Neural cell (in vitro differentiated cells): ENCODE data around the gene ADAM10. TPM values are rescaled to one million over a fixed set of nuclear protein-coding genes. Genes with fewer than 3 reads are reported as not detected.

Experiments
- H2AFZ ChIP-seq: fragments of 200-600, 300-800 bp; sonication (generic), shearing (Covaris generic); 2 replicates; pipeline ENCODE4 v1.6.0; 2014; ENCODE audit warnings: low read depth, mild to moderate bottlenecking, antibody characterized with exemption, low read length, moderate library complexity
- H3F3A ChIP-seq: fragments of 200-600 bp; shearing (Covaris generic); 2 replicates; pipeline ENCODE4 v1.6.1; 2016; ENCODE audit warnings: mild to moderate bottlenecking, moderate library complexity, mixed read lengths, antibody characterized with exemption, low read length; ENCODE audit not compliant: insufficient read depth, poor library complexity, severe bottlenecking
- H3K27ac ChIP-seq: fragments of 200-600, 300-800 bp; sonication (generic), shearing (Covaris generic); 2 replicates; pipeline ENCODE4 v1.5.1; 2014; ENCODE audit warnings: mild to moderate bottlenecking, low read length, moderate library complexity
- H3K27me3 ChIP-seq: fragments of 300-800, 200-600 bp; sonication (generic), shearing (Covaris generic); 2 replicates; pipeline ENCODE4 v1.6.0; 2014; ENCODE audit warnings: mild to moderate bottlenecking, low read depth, low read length, moderate library complexity; ENCODE audit not compliant: insufficient read depth
- H3K36me3 ChIP-seq: fragments of 300-800, 200-600 bp; sonication (generic), shearing (Covaris generic); 2 replicates; pipeline ENCODE4 v1.5.1; 2014; ENCODE audit warnings: mild to moderate bottlenecking, antibody characterized with exemption, low read length, moderate library complexity; ENCODE audit not compliant: insufficient read depth
- H3K4me2 ChIP-seq: fragments of 300-800, 200-600 bp; sonication (generic), shearing (Covaris generic); 2 replicates; pipeline ENCODE4 v1.6.0; 2014; ENCODE audit warnings: mild to moderate bottlenecking, low read length
- H3K4me3 ChIP-seq: fragments of 300-800, 200-600 bp; sonication (generic), shearing (Covaris generic); 2 replicates; pipeline ENCODE4 v1.5.1; 2014; ENCODE audit warnings: mild to moderate bottlenecking, low read length, moderate library complexity
- H3K79me2 ChIP-seq: fragments of 200-600 bp; shearing (Covaris generic); replicated peaks from 2 replicates; pipeline ENCODE4 v1.6.0; 2014; ENCODE audit warnings: mild to moderate bottlenecking, low read length, moderate library complexity; ENCODE audit not compliant: insufficient read depth
- H3K9ac ChIP-seq: fragments of 300-800, 200-600 bp; sonication (generic), shearing (Covaris generic); 2 replicates; pipeline ENCODE4 v1.6.1; 2016; ENCODE audit warnings: mild to moderate bottlenecking, low read length, mixed read lengths
- H3K9me2 ChIP-seq: fragments of 200-600 bp; shearing (Covaris generic); 2 replicates; pipeline ENCODE4 v1.6.1; 2016; ENCODE audit warnings: mild to moderate bottlenecking, low read length, mixed read lengths; ENCODE audit not compliant: insufficient read depth
- H3K9me3 ChIP-seq: fragments of 200-600, 300-800 bp; sonication (generic), shearing (Covaris generic); 2 replicates; pipeline ENCODE4 v1.6.1; 2016; ENCODE audit warnings: mild to moderate bottlenecking, mixed run types, low read length, moderate library complexity, mixed read lengths
- H4K20me1 ChIP-seq: fragments of 200-600 bp; shearing (Covaris generic); 2 replicates; pipeline ENCODE4 v1.6.1; 2016; ENCODE audit warnings: mild to moderate bottlenecking, mixed run types; ENCODE audit not compliant: insufficient read depth
- EP300 ChIP-seq: fragments of 450-650 bp; conservative IDR thresholded peaks from 2 replicates; pipeline ENCODE4 v1.6.1; 2014; ENCODE audit warnings: antibody characterized with exemption, mild to moderate bottlenecking, moderate library complexity; ENCODE audit not compliant: poor library complexity, severe bottlenecking
- EZH2 ChIP-seq: fragments of 200-600, 300-800 bp; shearing (Covaris generic), sonication (generic); IDR thresholded peaks from 2 replicates; pipeline ENCODE4 v1.6.1; 2014; ENCODE audit warnings: antibody characterized with exemption, low read length, borderline replicate concordance, mild to moderate bottlenecking; ENCODE audit not compliant: insufficient read depth, poor library complexity, severe bottlenecking
- MXI1 ChIP-seq: fragments of 450-650 bp; conservative IDR thresholded peaks from 2 replicates; pipeline ENCODE4 v1.6.1; 2014; ENCODE audit warnings: antibody characterized with exemption, mild to moderate bottlenecking; ENCODE audit not compliant: poor library complexity, severe bottlenecking
- POLR2AphosphoS5 ChIP-seq: IDR thresholded peaks from 2 replicates; pipeline ENCODE4 v1.6.1; 2012
- RAD21 ChIP-seq: fragments of 450-650 bp; conservative IDR thresholded peaks from 2 replicates; pipeline ENCODE4 v1.6.1; 2014; ENCODE audit warnings: antibody characterized with exemption, mild to moderate bottlenecking, moderate library complexity
- SMC3 ChIP-seq: fragments of 450-650 bp; conservative IDR thresholded peaks from 2 replicates; pipeline ENCODE4 v1.6.1; 2014; ENCODE audit warnings: antibody characterized with exemption, mild to moderate bottlenecking, moderate library complexity; ENCODE audit not compliant: poor library complexity
- TAF1 ChIP-seq: IDR thresholded peaks from 2 replicates; pipeline ENCODE4 v1.6.1; 2012; ENCODE audit warnings: low read depth
- polyA plus RNA-seq: library from polyadenylated mRNA; depleted of rRNA; stranded (reverse); fragments of >200 nt; gene quantifications from 2 replicates; pipeline ENCODE4 v1.2.3, GENCODE V29; 2014
- TF ChIP-seq, protein P1 (sequence below): IDR thresholded peaks from 2 replicates; pipeline ENCODE4 v1.6.1; 2012; ENCODE audit warnings: borderline replicate concordance
- TF ChIP-seq, protein P2 (sequence below): fragments of 450-650 bp; IDR thresholded peaks from 2 replicates; pipeline ENCODE4 v1.5.1; 2014; ENCODE audit warnings: antibody characterized with exemption, mild to moderate bottlenecking, moderate library complexity; ENCODE audit not compliant: poor library complexity, severe bottlenecking

ADAM10 gene
- polyA plus RNA-seq, 1 donor from 2014 or later, result 66.3 TPM

DNA sequence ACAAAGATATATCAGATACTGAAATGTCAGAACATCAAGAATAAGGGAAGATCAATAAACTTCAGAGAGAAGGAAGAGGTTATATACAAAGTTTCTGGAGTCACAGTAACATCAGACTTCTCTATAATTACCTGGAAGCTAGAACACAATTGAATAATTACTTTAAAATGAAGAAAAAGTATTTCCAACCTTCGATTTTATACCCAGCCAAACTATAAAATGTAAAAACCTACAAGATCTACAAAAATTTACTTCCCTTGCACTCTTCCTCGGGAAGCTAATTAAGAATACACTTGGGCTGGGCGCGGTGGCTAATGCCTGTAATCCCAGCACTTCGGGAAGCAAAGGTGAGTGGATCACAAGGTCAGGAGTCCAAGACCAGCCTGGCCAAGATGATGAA, 15.0 kb upstream of the ADAM10 start:
- H3K79me2 ChIP-seq, result no peaks in the 10 kb centered on the region
- no peaks in the 10 kb centered on the region for H3K27me3 ChIP-seq
- H3K9ac ChIP-seq, result no peak overlapping the region
- TF ChIP-seq, protein P1, sequence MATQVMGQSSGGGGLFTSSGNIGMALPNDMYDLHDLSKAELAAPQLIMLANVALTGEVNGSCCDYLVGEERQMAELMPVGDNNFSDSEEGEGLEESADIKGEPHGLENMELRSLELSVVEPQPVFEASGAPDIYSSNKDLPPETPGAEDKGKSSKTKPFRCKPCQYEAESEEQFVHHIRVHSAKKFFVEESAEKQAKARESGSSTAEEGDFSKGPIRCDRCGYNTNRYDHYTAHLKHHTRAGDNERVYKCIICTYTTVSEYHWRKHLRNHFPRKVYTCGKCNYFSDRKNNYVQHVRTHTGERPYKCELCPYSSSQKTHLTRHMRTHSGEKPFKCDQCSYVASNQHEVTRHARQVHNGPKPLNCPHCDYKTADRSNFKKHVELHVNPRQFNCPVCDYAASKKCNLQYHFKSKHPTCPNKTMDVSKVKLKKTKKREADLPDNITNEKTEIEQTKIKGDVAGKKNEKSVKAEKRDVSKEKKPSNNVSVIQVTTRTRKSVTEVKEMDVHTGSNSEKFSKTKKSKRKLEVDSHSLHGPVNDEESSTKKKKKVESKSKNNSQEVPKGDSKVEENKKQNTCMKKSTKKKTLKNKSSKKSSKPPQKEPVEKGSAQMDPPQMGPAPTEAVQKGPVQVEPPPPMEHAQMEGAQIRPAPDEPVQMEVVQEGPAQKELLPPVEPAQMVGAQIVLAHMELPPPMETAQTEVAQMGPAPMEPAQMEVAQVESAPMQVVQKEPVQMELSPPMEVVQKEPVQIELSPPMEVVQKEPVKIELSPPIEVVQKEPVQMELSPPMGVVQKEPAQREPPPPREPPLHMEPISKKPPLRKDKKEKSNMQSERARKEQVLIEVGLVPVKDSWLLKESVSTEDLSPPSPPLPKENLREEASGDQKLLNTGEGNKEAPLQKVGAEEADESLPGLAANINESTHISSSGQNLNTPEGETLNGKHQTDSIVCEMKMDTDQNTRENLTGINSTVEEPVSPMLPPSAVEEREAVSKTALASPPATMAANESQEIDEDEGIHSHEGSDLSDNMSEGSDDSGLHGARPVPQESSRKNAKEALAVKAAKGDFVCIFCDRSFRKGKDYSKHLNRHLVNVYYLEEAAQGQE, result no peak
- TF ChIP-seq, protein P2, sequence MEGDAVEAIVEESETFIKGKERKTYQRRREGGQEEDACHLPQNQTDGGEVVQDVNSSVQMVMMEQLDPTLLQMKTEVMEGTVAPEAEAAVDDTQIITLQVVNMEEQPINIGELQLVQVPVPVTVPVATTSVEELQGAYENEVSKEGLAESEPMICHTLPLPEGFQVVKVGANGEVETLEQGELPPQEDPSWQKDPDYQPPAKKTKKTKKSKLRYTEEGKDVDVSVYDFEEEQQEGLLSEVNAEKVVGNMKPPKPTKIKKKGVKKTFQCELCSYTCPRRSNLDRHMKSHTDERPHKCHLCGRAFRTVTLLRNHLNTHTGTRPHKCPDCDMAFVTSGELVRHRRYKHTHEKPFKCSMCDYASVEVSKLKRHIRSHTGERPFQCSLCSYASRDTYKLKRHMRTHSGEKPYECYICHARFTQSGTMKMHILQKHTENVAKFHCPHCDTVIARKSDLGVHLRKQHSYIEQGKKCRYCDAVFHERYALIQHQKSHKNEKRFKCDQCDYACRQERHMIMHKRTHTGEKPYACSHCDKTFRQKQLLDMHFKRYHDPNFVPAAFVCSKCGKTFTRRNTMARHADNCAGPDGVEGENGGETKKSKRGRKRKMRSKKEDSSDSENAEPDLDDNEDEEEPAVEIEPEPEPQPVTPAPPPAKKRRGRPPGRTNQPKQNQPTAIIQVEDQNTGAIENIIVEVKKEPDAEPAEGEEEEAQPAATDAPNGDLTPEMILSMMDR, result no peak
- TF ChIP-seq POLR2AphosphoS5 (no peak), TAF1 (no peak), MXI1 (no peak), EP300 (no peak), EZH2 (no peak), RAD21 (no peak), SMC3 (no peak)
- no peaks in the 10 kb centered on the region for H4K20me1 ChIP-seq
- no peak overlapping the region for H3K4me3 ChIP-seq
- no peak overlapping the region for H2AFZ ChIP-seq
- no peaks in the 10 kb centered on the region for H3K36me3 ChIP-seq
- H3K4me2 ChIP-seq, result no peak overlapping the region
- no peaks in the 10 kb centered on the region for H3K9me3 ChIP-seq
- no peaks in the 10 kb centered on the region for H3F3A ChIP-seq
- no peaks in the 10 kb centered on the region for H3K9me2 ChIP-seq
- no peak overlapping the region for H3K27ac ChIP-seq

DNA sequence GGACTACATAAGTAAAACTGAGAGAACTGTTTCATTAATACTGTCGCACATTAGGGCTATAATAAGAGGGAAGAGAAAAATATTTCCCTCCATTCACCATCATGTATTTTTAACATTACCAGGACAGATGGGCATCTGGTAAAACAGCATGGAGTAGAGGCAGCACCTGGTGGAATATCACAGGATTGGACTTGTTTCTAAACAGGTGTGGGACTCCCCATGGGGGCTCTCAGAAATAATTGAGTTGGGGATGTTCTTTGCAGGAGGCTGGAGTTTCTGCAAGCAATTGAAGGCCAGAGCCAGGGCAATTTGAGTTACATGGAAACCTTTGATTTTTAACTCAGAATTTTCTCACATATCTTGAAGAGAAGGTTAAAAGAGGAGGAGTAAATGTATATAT, 13.2 kb upstream of the ADAM10 start:
- H3K27ac ChIP-seq, result no peak overlapping the region

More for the DNA sequence above, 13.2 kb upstream of the ADAM10 start:
- Histone ChIP-seq H3K4me3 (no peak overlapping the region), H3K36me3 (no peaks in the 10 kb centered on the region), H3F3A (no peaks in the 10 kb centered on the region), H3K9me2 (no peaks in the 10 kb centered on the region), H2AFZ (no peak overlapping the region), H3K9me3 (no peaks in the 10 kb centered on the region), H3K79me2 (no peaks in the 10 kb centered on the region), H3K9ac (no peak overlapping the region), H3K27me3 (no peaks in the 10 kb centered on the region), H4K20me1 (no peaks in the 10 kb centered on the region), H3K4me2 (no peak overlapping the region)
- TF ChIP-seq, protein P2, result no peak
- no peak for TF ChIP-seq TAF1
- no peak for TF ChIP-seq RAD21
- no peak for TF ChIP-seq EZH2
- no peak for TF ChIP-seq EP300
- TF ChIP-seq, protein P1, result no peak
- no peak for TF ChIP-seq SMC3
- TF ChIP-seq MXI1, result no peak
- no peak for TF ChIP-seq POLR2AphosphoS5
